IPS DF 19.7 (cell line): ENCODE data around the gene GPRC6A.
"Not testable (repeated sequence)": the region's sequence is repeated elsewhere in the genome, so short reads cannot be mapped to it uniquely, and the experiment has no call there.

ENCODE experiments used
- DNase-seq: peaks from one replicate; pipeline ENCODE4 v3.0.0-alpha.2; 2013; ENCODE audit warnings: low read depth, low spot score

The GPRC6A gene, protein sequence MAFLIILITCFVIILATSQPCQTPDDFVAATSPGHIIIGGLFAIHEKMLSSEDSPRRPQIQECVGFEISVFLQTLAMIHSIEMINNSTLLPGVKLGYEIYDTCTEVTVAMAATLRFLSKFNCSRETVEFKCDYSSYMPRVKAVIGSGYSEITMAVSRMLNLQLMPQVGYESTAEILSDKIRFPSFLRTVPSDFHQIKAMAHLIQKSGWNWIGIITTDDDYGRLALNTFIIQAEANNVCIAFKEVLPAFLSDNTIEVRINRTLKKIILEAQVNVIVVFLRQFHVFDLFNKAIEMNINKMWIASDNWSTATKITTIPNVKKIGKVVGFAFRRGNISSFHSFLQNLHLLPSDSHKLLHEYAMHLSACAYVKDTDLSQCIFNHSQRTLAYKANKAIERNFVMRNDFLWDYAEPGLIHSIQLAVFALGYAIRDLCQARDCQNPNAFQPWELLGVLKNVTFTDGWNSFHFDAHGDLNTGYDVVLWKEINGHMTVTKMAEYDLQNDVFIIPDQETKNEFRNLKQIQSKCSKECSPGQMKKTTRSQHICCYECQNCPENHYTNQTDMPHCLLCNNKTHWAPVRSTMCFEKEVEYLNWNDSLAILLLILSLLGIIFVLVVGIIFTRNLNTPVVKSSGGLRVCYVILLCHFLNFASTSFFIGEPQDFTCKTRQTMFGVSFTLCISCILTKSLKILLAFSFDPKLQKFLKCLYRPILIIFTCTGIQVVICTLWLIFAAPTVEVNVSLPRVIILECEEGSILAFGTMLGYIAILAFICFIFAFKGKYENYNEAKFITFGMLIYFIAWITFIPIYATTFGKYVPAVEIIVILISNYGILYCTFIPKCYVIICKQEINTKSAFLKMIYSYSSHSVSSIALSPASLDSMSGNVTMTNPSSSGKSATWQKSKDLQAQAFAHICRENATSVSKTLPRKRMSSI

DNA sequence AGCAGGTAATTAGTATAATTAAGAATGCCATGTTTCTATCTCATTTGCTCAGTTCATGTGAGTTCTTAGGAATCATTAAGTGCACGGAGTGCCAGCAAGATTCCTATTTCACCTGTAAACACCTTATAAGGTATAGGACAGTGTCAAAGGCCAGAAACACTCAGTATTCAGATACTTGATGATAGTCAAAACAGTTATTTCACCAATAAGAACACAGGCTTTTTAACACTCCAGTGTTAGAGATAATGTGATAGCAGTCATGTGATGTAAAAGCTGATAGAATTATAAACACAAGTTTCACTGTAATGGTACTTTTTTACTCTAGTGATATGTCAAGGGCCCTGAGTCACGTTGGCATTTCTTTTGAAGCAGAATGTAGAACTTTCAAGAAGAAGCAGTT is at the start of gene GPRC6A:
TSS of gene GPRC6A (minus strand) at position 101 of the 400 bp plus-strand sequence. CDS start at position 31, 70 bp downstream.
- DNase-seq, result no peak

DNA sequence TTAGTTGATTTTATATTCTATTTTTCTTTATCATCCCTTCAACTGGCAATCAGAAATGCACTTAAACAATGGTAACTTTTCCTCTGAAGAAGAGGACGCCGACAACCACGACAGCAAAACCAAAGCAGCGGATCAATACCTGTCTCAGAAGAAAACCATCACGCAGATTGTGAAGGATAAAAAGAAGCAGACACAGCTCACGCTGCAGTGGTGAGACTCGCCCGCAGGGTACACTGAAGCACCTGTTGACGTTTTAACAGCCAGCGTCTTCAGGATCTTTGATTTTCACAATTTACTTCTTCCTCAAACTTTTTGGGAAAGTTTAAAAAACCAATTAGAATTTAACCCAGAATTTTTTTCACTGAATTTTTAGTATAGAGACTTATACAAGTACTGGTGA is 48.9 kb upstream of the GPRC6A start:
- DNase-seq, result no peak

DNA sequence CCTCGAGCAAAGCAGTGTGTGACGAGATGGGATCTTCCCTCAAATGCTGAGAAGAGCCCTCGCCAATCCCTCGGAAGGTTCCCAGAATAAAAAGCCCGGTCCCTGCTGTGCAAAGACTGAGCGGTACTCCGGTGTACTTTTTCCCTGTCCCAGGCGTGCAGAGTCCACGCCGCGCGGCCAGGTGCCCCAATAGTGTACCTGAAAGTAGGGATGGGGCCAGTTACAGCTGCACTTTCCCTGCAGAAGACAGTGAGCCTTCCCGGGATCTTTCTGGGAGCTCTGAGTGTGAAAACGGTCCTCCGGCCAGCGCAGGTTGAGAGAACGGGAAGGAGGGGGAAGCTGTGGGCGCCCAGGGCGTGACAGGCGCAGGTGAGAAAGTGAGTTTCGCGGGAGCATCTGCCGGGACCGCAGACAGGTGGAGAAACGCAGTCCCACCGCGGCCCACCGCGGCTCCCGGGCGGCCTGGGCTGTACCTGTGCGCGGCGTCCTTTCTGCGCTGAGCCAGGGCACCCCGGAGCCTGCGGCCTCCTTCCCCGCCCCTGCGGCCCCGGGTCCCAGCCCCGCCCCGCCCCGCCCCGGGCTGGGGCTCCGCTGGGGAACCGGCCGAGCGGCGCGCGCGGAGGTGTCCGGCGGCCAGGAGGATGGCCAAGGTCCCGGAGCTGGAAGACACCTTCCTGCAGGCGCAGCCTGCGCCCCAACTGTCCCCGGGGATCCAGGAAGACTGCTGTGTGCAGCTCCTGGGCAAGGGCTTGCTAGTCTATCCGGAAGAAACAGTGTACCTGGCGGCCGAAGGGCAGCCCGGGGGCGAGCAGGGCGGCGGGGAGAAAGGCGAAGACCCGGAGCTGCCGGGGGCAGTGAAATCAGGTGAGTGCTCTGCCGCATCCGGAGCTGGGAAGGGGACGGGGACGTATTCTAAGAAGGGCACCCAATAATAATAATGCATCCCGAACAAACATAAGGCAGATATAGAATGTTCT is 48.0 kb upstream of the GPRC6A start, which contains the start of gene RFX6:
TSS of gene RFX6 (plus strand) at position 608 of the 977 bp plus-strand sequence. CDS start at position 642, 34 bp downstream.
- DNase-seq, result no peak

DNA sequence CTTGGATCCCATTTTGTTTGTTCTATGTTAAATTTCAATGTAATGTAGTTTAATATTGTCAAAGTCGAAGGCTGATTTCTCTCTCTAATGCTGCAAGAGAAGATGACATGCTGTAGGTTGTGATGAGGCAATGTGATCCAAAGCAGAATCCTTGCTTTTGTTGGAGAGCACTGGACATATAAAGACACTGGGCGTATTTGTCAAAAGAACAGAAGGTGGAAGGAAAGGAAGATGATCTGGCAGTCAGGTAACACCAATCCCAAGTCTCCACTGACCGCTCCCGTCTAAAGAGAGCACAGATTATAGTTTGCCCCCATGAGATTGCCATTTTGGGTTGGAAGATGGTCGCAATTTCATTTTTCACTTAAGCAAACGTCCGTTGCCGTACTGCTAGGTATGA is 47.2 kb upstream of the GPRC6A start:
- no peak for DNase-seq

DNA sequence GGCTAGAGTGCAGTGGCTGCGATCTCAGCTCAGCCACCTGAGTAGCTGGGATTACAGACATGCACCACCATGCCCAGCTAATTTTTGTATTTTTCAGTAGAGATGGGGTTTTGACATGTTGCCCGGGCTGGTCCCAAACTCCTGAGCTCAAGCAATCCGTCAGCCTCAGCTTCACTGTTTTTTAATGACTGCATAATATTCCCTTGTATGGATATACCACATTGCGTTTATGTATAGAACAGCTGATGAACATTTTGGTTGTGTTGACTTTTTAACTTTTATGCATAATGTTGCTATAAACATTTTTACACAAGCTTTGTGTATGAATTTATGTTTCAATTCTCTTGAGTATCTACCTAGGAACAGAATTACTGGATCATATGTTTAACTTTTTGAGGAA is 43.9 kb upstream of the GPRC6A start:
- no peak for DNase-seq

DNA sequence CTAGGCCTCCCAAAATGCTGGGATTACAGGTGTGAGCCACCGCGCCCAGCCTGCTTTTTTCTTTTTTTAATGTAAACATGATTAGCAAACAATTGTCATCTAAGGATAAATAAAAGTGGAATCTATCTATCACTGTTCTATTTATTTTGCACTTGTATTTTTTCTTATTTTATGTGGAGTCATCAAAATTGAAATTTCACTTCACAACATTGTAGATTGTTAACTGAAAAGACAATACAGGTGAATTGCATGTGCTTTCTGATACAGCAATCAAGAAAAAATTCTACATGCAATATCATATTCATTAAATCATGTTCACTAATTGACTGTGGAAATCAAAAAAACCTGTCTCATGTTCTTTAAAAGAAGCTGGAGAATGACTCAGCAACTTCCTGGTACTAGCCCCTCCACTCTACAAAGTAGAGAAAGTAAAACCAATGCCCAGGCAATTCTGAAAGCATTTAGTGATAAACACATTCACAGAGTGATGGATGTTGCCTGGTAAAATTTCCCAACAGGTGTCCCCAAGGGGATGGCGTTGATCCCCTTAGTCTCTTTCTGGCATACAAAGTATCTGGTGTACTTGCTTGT is 37.5 kb upstream of the GPRC6A start:
- no peak for DNase-seq

DNA sequence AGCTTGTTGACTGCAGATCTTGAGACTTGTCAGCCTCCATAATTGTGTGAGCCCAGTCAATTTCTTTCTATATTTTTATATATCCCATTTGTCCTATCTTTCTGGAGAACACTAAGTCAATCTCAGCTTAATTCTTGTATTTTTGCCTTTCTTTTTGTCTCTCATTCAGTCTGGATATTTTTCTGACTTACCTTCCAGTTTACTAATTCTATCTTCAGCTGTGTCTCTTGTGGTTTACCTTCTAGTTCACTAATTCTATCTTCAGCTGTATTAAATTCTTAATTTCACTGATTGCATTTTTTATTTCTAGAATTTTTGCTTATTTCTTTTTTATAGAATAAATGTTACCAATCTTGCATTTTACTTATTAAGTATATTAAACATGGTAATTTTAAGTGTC is 30.4 kb upstream of the GPRC6A start:
- DNase-seq, result no peak

DNA sequence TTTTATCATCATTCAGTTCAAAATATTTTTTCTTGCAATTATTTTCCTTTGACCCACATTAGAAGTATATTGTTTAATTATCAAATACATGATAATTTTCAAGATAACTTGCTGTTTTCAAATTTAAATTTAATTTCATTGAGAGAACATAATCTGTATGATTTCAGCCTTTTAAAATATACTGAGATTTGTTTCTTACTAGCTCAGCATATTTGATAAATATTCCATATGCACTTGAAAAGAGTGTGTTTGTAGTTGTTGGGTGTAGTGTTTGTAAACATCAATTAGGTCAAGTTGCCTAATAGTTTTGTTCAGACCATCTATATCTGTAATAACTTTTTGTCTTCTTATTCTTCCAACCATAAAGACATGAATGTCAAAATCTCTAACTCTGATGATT is 29.2 kb upstream of the GPRC6A start:
- DNase-seq, result no peak

DNA sequence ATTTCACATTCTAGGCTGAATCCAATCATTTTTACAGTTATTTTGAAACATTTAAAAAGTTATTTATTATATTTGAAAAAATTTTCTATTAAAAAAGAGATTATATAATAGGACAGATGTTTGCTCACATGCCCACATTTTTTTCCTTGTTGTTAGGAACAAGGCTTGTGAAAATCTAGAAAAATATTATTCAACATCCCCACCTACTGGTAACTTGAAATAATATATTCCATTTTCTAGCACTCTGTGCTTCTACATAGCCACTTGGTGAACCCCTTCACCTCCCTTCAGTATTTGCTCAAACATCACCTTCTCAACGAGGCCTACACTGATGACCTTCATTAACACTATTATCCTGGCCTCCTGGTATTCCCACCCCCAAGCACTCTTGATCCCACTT is 18.3 kb upstream of the GPRC6A start:
- no peak for DNase-seq

DNA sequence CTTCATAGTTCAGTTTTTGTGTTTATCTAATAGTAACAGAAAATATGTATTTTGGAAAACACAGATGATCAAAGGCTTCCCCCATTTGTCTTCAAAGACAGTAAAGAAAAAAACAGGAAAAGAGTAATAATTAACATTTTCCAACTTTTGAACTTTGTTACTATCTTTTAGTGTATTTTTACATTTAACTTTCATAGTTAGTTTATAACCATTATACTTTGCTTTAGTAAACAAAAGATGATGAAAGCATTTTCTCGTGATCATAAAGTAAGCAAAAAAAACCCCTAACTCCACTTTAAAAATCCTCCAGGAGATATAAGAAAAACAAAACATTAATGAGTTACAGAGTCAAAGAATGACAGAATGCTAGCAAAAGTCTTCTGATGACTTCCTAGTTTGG is 13.6 kb upstream of the GPRC6A start:
- no peak for DNase-seq

DNA sequence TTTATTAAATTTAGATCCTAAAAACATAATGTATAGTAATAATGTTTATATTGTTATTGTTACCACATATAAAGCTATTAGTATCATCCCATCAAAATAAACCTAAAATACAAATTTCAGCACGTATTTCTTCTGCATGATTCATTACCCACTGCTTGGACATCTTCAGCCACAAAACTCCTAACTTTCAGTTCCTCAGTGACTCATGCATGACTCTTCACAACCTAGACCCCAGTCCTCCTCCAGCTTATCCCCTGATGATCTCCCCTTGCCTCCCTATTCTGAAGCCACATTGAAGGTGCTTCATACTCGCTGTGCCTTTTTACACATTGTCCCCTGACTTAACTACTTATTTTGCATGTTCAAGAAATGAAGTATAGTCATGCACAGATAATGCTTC is 11.2 kb upstream of the GPRC6A start:
- DNase-seq, result no peak

DNA sequence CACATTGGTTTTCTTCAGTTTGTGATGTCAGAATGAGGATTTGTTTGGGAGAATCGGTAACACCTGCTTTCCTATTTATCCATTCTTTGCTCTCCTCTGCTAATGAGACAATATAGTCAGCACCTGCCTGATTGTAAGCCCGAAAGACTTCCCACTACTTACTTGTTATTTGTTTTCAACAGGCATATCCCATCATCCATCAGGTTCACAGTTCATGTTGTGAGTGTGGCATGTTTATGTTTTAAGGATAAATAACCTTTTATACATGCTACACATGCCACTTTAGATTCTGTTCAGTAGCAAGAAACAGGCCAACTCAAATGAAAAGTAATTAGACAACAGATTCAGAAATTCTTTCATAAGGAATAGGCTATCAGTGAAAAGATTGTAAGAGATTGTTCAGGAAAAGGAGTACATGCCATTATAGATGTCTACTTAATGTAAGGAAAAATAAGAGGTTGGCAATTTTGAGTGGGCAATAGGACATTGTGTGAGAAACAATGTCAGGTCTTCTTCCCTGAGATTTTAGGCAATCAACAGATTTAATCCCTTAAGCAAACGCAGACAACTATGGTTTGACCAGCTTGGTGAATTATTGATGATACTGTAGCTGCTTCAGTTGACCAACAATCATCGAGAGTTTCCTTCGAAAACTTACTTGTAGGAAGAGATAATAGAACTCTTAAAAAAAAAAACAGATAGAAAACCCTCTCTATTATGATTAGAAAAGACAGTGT is 7.9 kb upstream of the GPRC6A start:
- DNase-seq, result no peak

DNA sequence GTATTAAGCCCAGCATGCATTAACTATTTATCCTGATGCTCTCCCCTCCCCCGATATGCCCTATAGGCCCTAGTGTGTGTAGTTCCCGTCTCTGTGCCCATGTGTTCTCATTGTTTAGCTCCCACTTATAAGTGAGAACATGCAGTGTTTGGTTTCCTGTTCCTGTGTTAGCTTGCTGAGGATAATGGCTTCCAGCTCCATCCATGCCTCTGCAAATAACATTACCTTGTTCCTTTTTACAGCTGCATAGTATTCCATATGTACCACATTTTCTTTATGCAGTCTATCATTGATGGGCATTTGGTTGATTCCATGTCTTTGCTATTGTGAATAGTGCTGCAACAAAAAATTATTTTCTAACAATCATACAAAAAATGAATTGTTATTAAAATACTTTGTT is 5.6 kb upstream of the GPRC6A start:
- DNase-seq, result not testable (repeated sequence)

DNA sequence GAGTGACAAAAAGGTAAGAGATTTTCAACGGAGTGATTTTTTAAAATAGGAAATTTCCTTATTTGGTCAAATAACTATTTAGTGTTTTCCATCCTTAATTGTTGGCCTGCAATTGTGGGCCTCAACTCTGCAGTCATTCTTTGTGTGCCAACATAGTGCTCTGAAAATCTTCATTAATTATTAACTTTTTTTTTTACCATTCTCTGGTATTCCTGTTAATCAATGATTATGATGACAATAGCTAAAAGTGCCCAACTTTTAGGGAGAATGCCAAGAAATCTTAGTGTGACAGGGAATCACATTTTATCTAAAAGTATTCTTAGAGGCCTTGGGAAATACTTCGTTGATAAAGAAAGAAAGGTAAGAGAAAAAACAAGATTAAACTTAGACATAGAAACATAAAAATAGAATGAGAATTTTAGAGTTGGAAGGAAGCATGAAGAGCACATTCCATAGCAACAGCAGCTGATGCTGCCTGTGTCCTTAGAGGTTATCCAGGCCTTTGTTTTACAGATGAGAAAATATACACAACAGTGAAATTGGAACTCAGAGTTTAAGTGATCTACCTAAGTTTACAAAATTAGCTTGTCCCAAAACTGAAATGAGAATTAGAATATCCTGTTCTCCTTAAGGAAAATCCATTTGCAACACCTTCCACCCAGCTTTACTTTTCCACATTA is 1.2 kb downstream of the GPRC6A start:
- no peak for DNase-seq

DNA sequence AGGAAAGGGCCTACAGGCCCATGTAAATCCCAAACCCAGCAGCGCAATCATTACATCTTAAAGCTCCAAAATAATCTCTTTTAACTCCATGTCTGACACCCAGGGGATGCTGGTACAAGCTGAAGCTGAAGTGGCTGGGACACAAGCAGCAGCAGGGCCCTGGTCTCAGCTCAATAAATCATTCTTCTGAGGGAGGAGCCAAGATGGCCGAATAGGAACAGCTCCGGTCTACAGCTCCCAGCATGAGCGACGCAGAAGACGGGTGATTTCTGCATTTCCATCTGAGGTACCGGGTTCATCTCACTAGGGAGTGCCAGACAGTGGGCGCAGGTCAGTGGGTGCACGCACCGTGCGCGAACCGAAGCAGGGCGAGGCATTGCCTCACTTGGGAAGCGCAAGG is 12.5 kb downstream of the GPRC6A start:
- not testable (repeated sequence) for DNase-seq

DNA sequence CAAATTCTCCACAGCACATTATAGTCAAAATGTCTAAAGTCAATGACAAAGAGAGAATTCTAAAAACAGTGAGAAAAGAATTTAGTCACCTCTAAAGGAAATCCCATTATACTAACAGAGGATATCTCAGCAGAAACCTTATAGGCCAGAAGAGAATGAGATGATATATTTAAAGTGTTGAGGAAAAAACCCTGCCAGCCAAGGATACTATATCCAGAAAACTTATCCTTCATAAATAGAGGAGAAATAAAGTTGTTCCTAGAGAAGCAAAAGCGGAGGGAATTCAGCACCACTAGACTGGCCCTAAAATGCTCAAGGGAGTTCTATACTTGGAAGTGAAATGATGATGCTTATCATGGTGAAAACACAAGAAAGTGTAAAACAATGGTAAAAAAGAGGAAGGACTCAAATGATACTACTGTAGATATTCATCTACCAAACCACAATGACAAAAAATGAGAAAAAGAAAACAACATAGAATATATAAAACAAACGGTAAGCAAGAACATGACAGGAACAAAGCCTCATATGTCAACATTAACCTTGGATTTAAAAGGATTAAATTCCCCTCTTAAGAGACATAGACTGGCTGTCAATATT is 16.7 kb downstream of the GPRC6A start:
- DNase-seq, result no peak

DNA sequence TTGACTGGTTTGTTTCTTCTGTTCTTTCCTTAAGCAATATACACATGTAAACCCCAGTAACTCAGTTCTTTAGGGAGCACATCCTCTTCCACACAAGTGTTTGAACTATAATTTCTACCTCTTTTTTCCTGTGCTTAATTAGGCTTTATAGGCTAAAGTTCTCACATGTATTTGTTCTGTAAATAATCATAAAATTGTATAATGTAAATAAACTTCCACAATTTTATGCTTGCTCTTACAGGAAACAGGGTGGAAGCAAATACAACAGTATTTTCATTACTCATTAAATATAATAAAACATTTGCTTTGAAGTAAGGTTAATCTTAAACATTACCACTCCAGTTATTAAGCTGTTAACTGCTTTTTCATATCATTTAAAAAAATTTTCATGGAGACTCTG is 26.9 kb downstream of the GPRC6A start:
- DNase-seq, result no peak

DNA sequence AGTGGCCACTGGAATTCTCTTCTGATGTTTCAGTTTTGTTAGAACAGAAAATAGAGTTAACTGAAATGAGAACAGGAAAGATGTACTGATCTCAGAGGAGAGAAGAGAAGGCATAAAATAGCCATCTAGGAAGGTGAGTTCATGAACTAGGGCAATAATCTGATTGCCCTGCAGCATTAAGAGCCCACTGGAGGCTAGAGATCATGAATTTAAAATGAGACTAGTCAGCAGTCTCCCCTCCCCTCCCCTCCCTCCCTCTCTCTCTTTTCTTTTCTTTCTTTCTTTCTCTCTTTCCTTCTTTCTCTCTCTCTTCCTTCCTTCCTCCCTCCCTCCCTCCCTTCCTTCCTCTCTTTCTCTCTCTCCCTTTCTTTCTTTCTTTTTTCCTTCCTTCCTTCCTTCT is 28.9 kb downstream of the GPRC6A start:
- DNase-seq, result no peak

DNA sequence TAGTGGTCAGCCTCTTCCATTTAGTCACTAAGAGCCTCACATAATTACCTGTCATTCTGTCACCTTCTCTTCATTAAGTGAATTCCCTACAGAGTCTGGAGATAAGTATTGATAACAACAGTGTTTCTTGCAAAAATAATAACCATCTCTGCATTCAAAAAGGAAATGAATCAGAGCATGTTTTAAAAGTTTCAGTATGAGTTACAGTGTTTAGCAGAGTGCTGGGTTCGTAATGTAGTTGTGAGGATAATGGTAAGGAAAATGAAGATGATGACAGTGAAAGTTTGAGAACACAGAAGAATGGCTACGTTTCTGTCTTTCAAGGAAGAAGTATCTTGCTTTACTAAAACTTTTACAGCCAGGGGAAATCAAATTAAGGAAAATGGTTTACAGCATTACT is 31.3 kb downstream of the GPRC6A start:
- DNase-seq, result no peak
